ENCODE data around the gene SERPINC1. TPM values are rescaled to one million over a fixed set of nuclear protein-coding genes. Genes with fewer than 3 reads are reported as not detected.

SERPINC1 gene
- total and polyA plus RNA-seq, 2 of the 13 experiments (the other 11 are each of a cell fraction or from before 2014, with no cell fraction given), result 142 to 205 TPM

DNA sequence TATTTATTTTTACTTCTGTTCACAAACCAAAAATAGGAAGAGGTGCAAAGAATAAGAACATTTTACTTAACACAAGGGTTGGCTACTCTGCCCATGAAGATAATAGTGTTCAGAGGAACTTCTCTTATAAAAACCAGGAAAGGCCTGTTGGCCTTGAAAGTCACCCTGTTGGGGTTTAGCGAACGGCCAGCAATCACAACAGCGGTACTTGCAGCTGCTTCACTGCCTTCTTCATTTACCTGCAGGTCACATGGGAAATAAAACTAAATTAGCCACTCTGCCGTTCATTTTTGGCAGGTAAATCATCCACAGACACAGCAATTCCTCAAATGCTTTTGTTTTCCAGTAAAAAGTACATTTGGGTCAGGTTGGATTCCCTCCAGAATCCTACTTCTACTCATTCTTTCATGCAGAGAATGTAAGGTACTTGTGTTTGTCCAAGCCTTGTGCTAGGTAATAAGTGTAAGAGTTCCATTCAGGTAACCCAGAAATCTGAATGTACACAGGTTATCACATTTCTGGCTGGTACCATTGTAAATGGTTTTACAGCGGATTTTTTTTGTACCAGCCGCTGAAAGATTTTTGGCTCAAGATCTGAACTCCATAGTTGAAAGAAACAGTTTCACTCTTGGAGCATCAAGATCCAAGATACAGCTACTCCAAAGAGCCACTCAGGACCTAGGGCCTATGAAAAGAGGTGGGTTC lies 13.1 kb downstream of the SERPINC1 start:
- in situ Hi-C loops (cut with HindIII; ENCODE audit: extremely low pct_ligation_motif_present, low pct_unique_long_range_greater_than_20kb), result no loop called here
- H3K9me3 ChIP-seq (ENCODE audit: low read length), result no peaks in the 10 kb centered on the region
- no peaks in the 10 kb centered on the region for H4K20me1 ChIP-seq (ENCODE audit: insufficient read depth, low read length)
- H3K79me2 ChIP-seq (ENCODE audit: insufficient read depth, low read length), result no peaks in the 10 kb centered on the region
- no peak for TF ChIP-seq KDM2A (CRISPR knock-in tag; IDR thresholded peaks at IDR 0.05; ENCODE audit: borderline replicate concordance, low read depth)
- no peak for TF ChIP-seq SMAD9 (CRISPR knock-in tag; IDR thresholded peaks at IDR 0.05)
- TF ChIP-seq ZNF430 (CRISPR knock-in tag; IDR thresholded peaks at IDR 0.05), result no peak
- no peak for TF ChIP-seq NFE2L1 (CRISPR knock-in tag; IDR thresholded peaks at IDR 0.05; ENCODE audit: borderline replicate concordance)
- no peak for TF ChIP-seq ZNF747 (CRISPR knock-in tag; IDR thresholded peaks at IDR 0.05; ENCODE audit: borderline replicate concordance)
- no peak for TF ChIP-seq ZSCAN9 (CRISPR knock-in tag; IDR thresholded peaks at IDR 0.05; ENCODE audit: borderline replicate concordance)
- no peak for TF ChIP-seq ADNP (CRISPR knock-in tag; IDR thresholded peaks at IDR 0.05)
- TF ChIP-seq MXD4 (CRISPR knock-in tag; IDR thresholded peaks at IDR 0.05), result no peak
- no peaks in the 10 kb centered on the region for H3K4me1 ChIP-seq (ENCODE audit: insufficient read depth, low read length)
- no peak overlapping the region for H3K27ac ChIP-seq (ENCODE audit: extremely low read length, insufficient read depth, low read length)
- no peaks in the 10 kb centered on the region for H3K27me3 ChIP-seq (ENCODE audit: control insufficient read depth in 1 of 2, insufficient read depth in 2 of 2, low read length in 2 of 2)
- no peak overlapping the region for H3K4me2 ChIP-seq (ENCODE audit: low read depth, low read length)
- no peak overlapping the region for H3K4me3 ChIP-seq (replicated peaks in 1 of 3; ENCODE audit: insufficient read depth in 1 of 3, low read depth in 2 of 3, low read length in 3 of 3)
- intact Hi-C loops (cut with micrococcal nuclease; ENCODE audit: unreplicated experiment), result no loop called here
- no peak for ATAC-seq
- H2AFZ ChIP-seq (ENCODE audit: low read length), result no peak overlapping the region
- no peak for FAIRE-seq
- CTCF ChIA-PET (ENCODE audit: low intra/inter-chr PET ratio, low total read pairs), result no interaction called here
- H3K36me3 ChIP-seq (replicated peaks in 1 of 2; ENCODE audit: control insufficient read depth in 1 of 2, insufficient read depth in 2 of 2, low read length in 2 of 2), result peaks cover 2 to 9% of the 10 kb centered on the region in 2 experiments; a peak in 3 of 5 replicates
- 95% methylated on average over 6 of the region's 6 CpGs for WGBS (ENCODE audit: low lambda C conversion rate)
- no peak overlapping the region for H3K9ac ChIP-seq (ENCODE audit: insufficient read depth, low read depth, low read length)
- DNase-seq (ENCODE audit: low spot score), result no peak
- POLR2A ChIA-PET, result no interaction called here
- BruUV-seq (replicated peaks), result no TSS peak

DNA sequence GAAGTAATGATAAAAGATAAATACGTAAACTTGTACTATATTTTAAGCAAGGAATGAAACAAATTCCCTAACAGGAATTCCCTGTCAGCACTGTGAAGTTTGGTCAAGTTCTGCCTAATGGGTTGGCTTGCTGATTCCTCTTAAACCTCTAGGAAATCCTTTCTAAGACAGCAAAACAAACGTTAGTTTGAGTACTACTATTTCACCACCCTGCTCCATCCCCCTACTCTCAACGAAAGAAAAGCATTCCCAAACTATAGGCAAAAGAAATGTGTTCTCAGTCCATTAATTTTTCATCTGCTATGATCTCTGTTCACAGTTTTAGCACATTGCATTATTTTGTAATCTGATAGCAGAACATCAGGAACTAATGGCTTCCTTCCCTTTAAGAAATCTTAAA lies 16.1 kb downstream of the SERPINC1 start:
- CTCF ChIA-PET (ENCODE audit: low intra/inter-chr PET ratio, low total read pairs), result no interaction called here
- DNase-seq (ENCODE audit: low spot score) (no peak), FAIRE-seq (no peak), ATAC-seq (no peak)
- Histone ChIP-seq H2AFZ (ENCODE audit: low read length) (no peak overlapping the region), H3K9me3 (ENCODE audit: low read length) (no peaks in the 10 kb centered on the region), H3K9ac (ENCODE audit: insufficient read depth, low read depth, low read length) (no peak overlapping the region), H3K4me1 (ENCODE audit: insufficient read depth, low read length) (no peaks in the 10 kb centered on the region), H3K4me2 (ENCODE audit: low read depth, low read length) (no peak overlapping the region), H3K4me3 (replicated peaks in 1 of 3; ENCODE audit: insufficient read depth in 1 of 3, low read depth in 2 of 3, low read length in 3 of 3) (no peak overlapping the region), H3K27me3 (ENCODE audit: control insufficient read depth in 1 of 2, insufficient read depth in 2 of 2, low read length in 2 of 2) (no peaks in the 10 kb centered on the region), H3K36me3 (replicated peaks in 1 of 2; ENCODE audit: control insufficient read depth in 1 of 2, insufficient read depth in 2 of 2, low read length in 2 of 2) (peaks cover 0 to 5% of the 10 kb centered on the region in 2 experiments; a peak in 2 of 5 replicates), H3K79me2 (ENCODE audit: insufficient read depth, low read length) (no peaks in the 10 kb centered on the region), H3K27ac (ENCODE audit: extremely low read length, insufficient read depth, low read length) (no peak overlapping the region), H4K20me1 (ENCODE audit: insufficient read depth, low read length) (no peaks in the 10 kb centered on the region)
- intact Hi-C loops (cut with micrococcal nuclease; ENCODE audit: unreplicated experiment), result no loop called here
- in situ Hi-C loops (cut with HindIII; ENCODE audit: extremely low pct_ligation_motif_present, low pct_unique_long_range_greater_than_20kb), result no loop called here
- no peak for TF ChIP-seq ZNF83 (CRISPR knock-in tag; IDR thresholded peaks at IDR 0.05; ENCODE audit: borderline replicate concordance)
- TF ChIP-seq BCL6 (CRISPR knock-in tag; IDR thresholded peaks at IDR 0.05), result peak; percentile 36; the same call in 1 of the 2 replicates
- no TSS peak for BruUV-seq (replicated peaks)
- WGBS (ENCODE audit: low lambda C conversion rate), result 67% methylated on average over 3 of the region's 3 CpGs
- POLR2A ChIA-PET, result interaction anchor here (1.1 kb wide), 1 partner anchor 33 kb away, joined by 3 read pairs; the partner anchor contains the start of gene ZBTB37

Measured in HepG2 (cell line).